ENCODE results near the gene KDM4C. TPM values are rescaled to one million over a fixed set of nuclear protein-coding genes. Genes with fewer than 3 reads are reported as not detected.

The KDM4C gene
- total RNA-seq, 1 experiment from 2014 or later, result 7.1 TPM

DNA sequence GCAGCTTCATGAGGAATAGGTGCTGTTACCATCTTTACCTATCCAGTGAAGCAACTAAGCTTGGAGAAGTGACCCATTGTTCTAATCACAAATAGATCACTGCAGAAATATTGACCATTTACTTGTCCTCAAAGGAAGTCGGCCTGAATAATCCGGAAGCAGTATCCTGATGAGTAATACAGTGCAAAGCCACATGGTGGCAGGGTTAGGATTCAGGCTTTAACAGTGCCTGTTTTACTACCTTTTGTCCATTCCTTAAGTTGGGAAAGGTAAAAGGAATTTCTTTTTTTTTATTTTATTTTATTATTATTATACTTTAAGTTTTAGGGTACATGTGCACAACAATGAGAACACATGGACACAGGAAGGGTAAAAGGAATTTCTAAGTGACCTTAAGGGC is 336.3 kb downstream of the KDM4C start:
- no peaks in the 10 kb centered on the region for H3K36me3 ChIP-seq (ENCODE audit: control insufficient read depth, insufficient read depth, low read length)
- POLR2A ChIA-PET, result no interaction called here
- no peak overlapping the region for H3K4me3 ChIP-seq (ENCODE audit: low read depth in 2 of 2, low read length in 2 of 2)
- BruUV-seq (replicated peaks), result no TSS peak
- no peaks in the 10 kb centered on the region for H3K27me3 ChIP-seq (ENCODE audit: control insufficient read depth, insufficient read depth, low read length)
- H3K9me3 ChIP-seq (ENCODE audit: control insufficient read depth, insufficient read depth, low read depth, low read length), result no peaks in the 10 kb centered on the region
- intact Hi-C loops (cut with micrococcal nuclease; ENCODE audit: unreplicated experiment) (no loop called here), in situ Hi-C loops (cut with HindIII; ENCODE audit: low pct_unique_long_range_greater_than_20kb, low sequenced_read_pairs) (no loop called here)
- TF ChIP-seq, protein P1, sequence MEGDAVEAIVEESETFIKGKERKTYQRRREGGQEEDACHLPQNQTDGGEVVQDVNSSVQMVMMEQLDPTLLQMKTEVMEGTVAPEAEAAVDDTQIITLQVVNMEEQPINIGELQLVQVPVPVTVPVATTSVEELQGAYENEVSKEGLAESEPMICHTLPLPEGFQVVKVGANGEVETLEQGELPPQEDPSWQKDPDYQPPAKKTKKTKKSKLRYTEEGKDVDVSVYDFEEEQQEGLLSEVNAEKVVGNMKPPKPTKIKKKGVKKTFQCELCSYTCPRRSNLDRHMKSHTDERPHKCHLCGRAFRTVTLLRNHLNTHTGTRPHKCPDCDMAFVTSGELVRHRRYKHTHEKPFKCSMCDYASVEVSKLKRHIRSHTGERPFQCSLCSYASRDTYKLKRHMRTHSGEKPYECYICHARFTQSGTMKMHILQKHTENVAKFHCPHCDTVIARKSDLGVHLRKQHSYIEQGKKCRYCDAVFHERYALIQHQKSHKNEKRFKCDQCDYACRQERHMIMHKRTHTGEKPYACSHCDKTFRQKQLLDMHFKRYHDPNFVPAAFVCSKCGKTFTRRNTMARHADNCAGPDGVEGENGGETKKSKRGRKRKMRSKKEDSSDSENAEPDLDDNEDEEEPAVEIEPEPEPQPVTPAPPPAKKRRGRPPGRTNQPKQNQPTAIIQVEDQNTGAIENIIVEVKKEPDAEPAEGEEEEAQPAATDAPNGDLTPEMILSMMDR (IDR thresholded peaks at IDR 0.05), result no peak
- TF ChIP-seq SIN3A (IDR thresholded peaks at IDR 0.05; ENCODE audit: borderline replicate concordance, insufficient read depth, low read depth, low read length), result no peak
- TF ChIP-seq TCF7L2 (IDR thresholded peaks at IDR 0.05; ENCODE audit: low read depth, low read length), result no peak
- H3K4me1 ChIP-seq (ENCODE audit: control insufficient read depth, insufficient read depth, low read length), result no peaks in the 10 kb centered on the region
- H3K27ac ChIP-seq (ENCODE audit: low read length), result no peak overlapping the region
- no peak for ATAC-seq
- DNase-seq (ENCODE audit: low read depth, low spot score), result no peak
- CTCF ChIA-PET, result no interaction called here

DNA sequence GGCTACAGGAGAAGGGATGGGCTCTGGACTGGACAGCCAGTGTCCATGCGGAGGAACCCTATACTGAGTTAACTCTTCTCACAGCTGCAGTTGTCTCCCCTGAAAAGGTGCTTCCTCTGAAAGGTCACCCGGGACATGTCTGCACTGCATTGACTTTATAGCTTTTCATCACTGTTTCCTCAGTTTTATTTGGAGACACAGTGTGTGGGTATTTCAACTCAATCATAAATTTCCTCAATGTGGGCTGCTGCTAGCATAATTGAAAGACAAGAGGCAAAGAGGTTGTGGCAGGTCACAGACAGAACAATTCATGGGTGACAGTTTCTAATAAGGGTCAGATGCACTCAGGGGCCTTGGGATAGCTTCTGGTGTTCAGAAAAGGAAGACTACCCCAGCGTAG is 336.8 kb downstream of the KDM4C start:
- no peak for TF ChIP-seq REST (IDR thresholded peaks at IDR 0.05; ENCODE audit: insufficient read depth in 1 of 2, low read depth in 2 of 2, low read length in 1 of 2)
- ATAC-seq (no peak), DNase-seq (ENCODE audit: low read depth, low spot score) (no peak)
- CTCF ChIA-PET, result no interaction called here
- no TSS peak for BruUV-seq (replicated peaks)
- in situ Hi-C loops (cut with HindIII; ENCODE audit: low pct_unique_long_range_greater_than_20kb, low sequenced_read_pairs) (no loop called here), intact Hi-C loops (cut with micrococcal nuclease; ENCODE audit: unreplicated experiment) (no loop called here)
- Histone ChIP-seq H3K27ac (ENCODE audit: low read length) (no peak overlapping the region), H3K4me3 (ENCODE audit: low read depth in 2 of 2, low read length in 2 of 2) (no peak overlapping the region), H3K9me3 (ENCODE audit: control insufficient read depth, insufficient read depth, low read depth, low read length) (no peaks in the 10 kb centered on the region), H3K4me1 (ENCODE audit: control insufficient read depth, insufficient read depth, low read length) (no peaks in the 10 kb centered on the region), H3K36me3 (ENCODE audit: control insufficient read depth, insufficient read depth, low read length) (no peaks in the 10 kb centered on the region), H3K27me3 (ENCODE audit: control insufficient read depth, insufficient read depth, low read length) (no peaks in the 10 kb centered on the region)
- POLR2A ChIA-PET, result no interaction called here

DNA sequence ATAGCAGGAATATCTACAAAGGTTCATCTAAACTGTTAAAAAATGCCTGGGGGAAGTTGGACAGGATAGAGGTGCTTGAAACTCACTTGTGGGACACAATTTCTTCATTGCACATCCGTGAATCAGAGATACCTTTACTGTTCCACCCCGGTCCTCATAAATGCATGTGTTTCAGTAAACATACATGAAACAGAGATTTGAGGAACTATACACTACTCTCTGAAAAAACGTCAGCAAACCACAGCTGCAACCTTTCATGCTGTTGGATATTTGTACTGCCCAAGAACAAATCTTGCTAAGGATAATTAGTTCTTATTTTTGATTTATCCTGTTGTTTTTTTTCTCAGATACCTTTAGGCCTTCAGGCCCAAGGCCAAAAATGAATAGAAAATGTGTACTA is 337.3 kb downstream of the KDM4C start:
- in situ Hi-C loops (cut with HindIII; ENCODE audit: low pct_unique_long_range_greater_than_20kb, low sequenced_read_pairs), result no loop called here
- CTCF ChIA-PET, result no interaction called here

More for the DNA sequence above, 337.3 kb downstream of the KDM4C start:
- Histone ChIP-seq H3K27ac (ENCODE audit: low read length) (no peak overlapping the region), H3K4me1 (ENCODE audit: control insufficient read depth, insufficient read depth, low read length) (no peaks in the 10 kb centered on the region), H3K27me3 (ENCODE audit: control insufficient read depth, insufficient read depth, low read length) (no peaks in the 10 kb centered on the region), H3K36me3 (ENCODE audit: control insufficient read depth, insufficient read depth, low read length) (no peaks in the 10 kb centered on the region), H3K4me3 (ENCODE audit: low read depth in 2 of 2, low read length in 2 of 2) (no peak overlapping the region), H3K9me3 (ENCODE audit: control insufficient read depth, insufficient read depth, low read depth, low read length) (no peaks in the 10 kb centered on the region)
- DNase-seq (ENCODE audit: low read depth, low spot score), result no peak
- ATAC-seq, result no peak
- intact Hi-C loops (cut with micrococcal nuclease; ENCODE audit: unreplicated experiment), result no loop called here
- no TSS peak for BruUV-seq (replicated peaks)
- TF ChIP-seq POLR2AphosphoS5 (IDR thresholded peaks at IDR 0.05; ENCODE audit: low read depth, low read length) (no peak), REST (IDR thresholded peaks at IDR 0.05; ENCODE audit: insufficient read depth in 1 of 2, low read depth in 2 of 2, low read length in 1 of 2) (no peak), SIN3A (IDR thresholded peaks at IDR 0.05; ENCODE audit: borderline replicate concordance, insufficient read depth, low read depth, low read length) (no peak), TCF7L2 (IDR thresholded peaks at IDR 0.05; ENCODE audit: low read depth, low read length) (no peak)
- TF ChIP-seq, protein P1 (IDR thresholded peaks at IDR 0.05), result no peak
- POLR2A ChIA-PET, result no interaction called here
